ENCODE results near the gene HOXA5. TPM values are rescaled to one million over a fixed set of nuclear protein-coding genes. Genes with fewer than 3 reads are reported as not detected.
A peak's percentile ranks its signal among the peaks of the same experiment; 100 is the strongest.

HOXA5 gene
- total RNA-seq, 1 donor: 5.8 TPM

- no peak overlapping the region for H2AFZ ChIP-seq (ENCODE audit: low read length)
These were observed 3.2 kb upstream of the HOXA5 start for GRCh38 chr7:27146491-27147198.

GRCh38 chr7:27145914-27146412 is 2.5 kb upstream of the HOXA5 start:
- Histone ChIP-seq H3K4me2 (ENCODE audit: insufficient read depth, low read length) (no peak overlapping the region), H2AFZ (ENCODE audit: low read length) (no peak overlapping the region), H3K36me3 (ENCODE audit: insufficient read depth, low read length) (peaks cover 46% of the 10 kb centered on the region), H3K9me3 (ENCODE audit: low read depth, low read length) (no peaks in the 10 kb centered on the region), H3K27me3 (ENCODE audit: insufficient read depth, low read length) (no peaks in the 10 kb centered on the region), H3K79me2 (ENCODE audit: insufficient read depth, low read length) (peaks cover 99% of the 10 kb centered on the region), H3K27ac (ENCODE audit: low read depth, low read length) (no peak overlapping the region), H3K4me3 (ENCODE audit: insufficient read depth, low read length) (no peak overlapping the region), H4K20me1 (ENCODE audit: insufficient read depth, low read length) (peaks cover 13% of the 10 kb centered on the region), H3K4me1 (ENCODE audit: insufficient read depth, low read length) (peaks cover 35% of the 10 kb centered on the region)
- DNase-seq (ENCODE audit: insufficient read length, low spot score, missing footprints): peak; percentile 86
- no peak for TF ChIP-seq CTCF (IDR thresholded peaks at IDR 0.05; ENCODE audit: extremely low read depth, low read depth, low read length)

More at GRCh38 chr7:27146491-27147198, 3.2 kb upstream of the HOXA5 start:
- Histone ChIP-seq H3K4me1 (ENCODE audit: insufficient read depth, low read length) (peaks cover 35% of the 10 kb centered on the region), H3K4me2 (ENCODE audit: insufficient read depth, low read length) (peak overlapping the region; percentile 99), H3K9me3 (ENCODE audit: low read depth, low read length) (no peaks in the 10 kb centered on the region), H3K36me3 (ENCODE audit: insufficient read depth, low read length) (peaks cover 39% of the 10 kb centered on the region), H4K20me1 (ENCODE audit: insufficient read depth, low read length) (peaks cover 13% of the 10 kb centered on the region), H3K79me2 (ENCODE audit: insufficient read depth, low read length) (peaks cover 99% of the 10 kb centered on the region), H3K4me3 (ENCODE audit: insufficient read depth, low read length) (peak overlapping the region; percentile 93), H3K27me3 (ENCODE audit: insufficient read depth, low read length) (no peaks in the 10 kb centered on the region), H3K27ac (ENCODE audit: low read depth, low read length) (peak overlapping the region; percentile 88)
- DNase-seq (ENCODE audit: insufficient read length, low spot score, missing footprints): peak; percentile 76
- no peak for TF ChIP-seq CTCF (IDR thresholded peaks at IDR 0.05; ENCODE audit: extremely low read depth, low read depth, low read length)

GRCh38 chr7:27145165-27145913 is 1.9 kb upstream of the HOXA5 start:
- peaks cover 52% of the 10 kb centered on the region for H3K36me3 ChIP-seq (ENCODE audit: insufficient read depth, low read length)
- peaks cover 33% of the 10 kb centered on the region for H3K4me1 ChIP-seq (ENCODE audit: insufficient read depth, low read length)
- DNase-seq (ENCODE audit: insufficient read length, low spot score, missing footprints): peak; percentile 80
- H2AFZ ChIP-seq (ENCODE audit: low read length): no peak overlapping the region
- H4K20me1 ChIP-seq (ENCODE audit: insufficient read depth, low read length): peaks cover 9% of the 10 kb centered on the region
- no peak overlapping the region for H3K4me2 ChIP-seq (ENCODE audit: insufficient read depth, low read length)
- H3K9me3 ChIP-seq (ENCODE audit: low read depth, low read length): no peaks in the 10 kb centered on the region
- H3K4me3 ChIP-seq (ENCODE audit: insufficient read depth, low read length): no peak overlapping the region
- no peaks in the 10 kb centered on the region for H3K27me3 ChIP-seq (ENCODE audit: insufficient read depth, low read length)
- peaks cover 98% of the 10 kb centered on the region for H3K79me2 ChIP-seq (ENCODE audit: insufficient read depth, low read length)
- TF ChIP-seq CTCF (IDR thresholded peaks at IDR 0.05; ENCODE audit: extremely low read depth, low read depth, low read length): no peak
- no peak overlapping the region for H3K27ac ChIP-seq (ENCODE audit: low read depth, low read length)

- Histone ChIP-seq H3K4me3 (ENCODE audit: insufficient read depth, low read length) (no peak overlapping the region), H3K4me2 (ENCODE audit: insufficient read depth, low read length) (no peak overlapping the region), H3K27me3 (ENCODE audit: insufficient read depth, low read length) (no peaks in the 10 kb centered on the region), H3K79me2 (ENCODE audit: insufficient read depth, low read length) (peaks cover 94% of the 10 kb centered on the region), H2AFZ (ENCODE audit: low read length) (no peak overlapping the region), H3K4me1 (ENCODE audit: insufficient read depth, low read length) (peaks cover 27% of the 10 kb centered on the region), H3K27ac (ENCODE audit: low read depth, low read length) (no peak overlapping the region), H3K9me3 (ENCODE audit: low read depth, low read length) (no peaks in the 10 kb centered on the region), H3K36me3 (ENCODE audit: insufficient read depth, low read length) (peaks cover 58% of the 10 kb centered on the region), H4K20me1 (ENCODE audit: insufficient read depth, low read length) (peaks cover 4% of the 10 kb centered on the region)
- DNase-seq (ENCODE audit: insufficient read length, low spot score, missing footprints): peak; percentile 88
- TF ChIP-seq CTCF (IDR thresholded peaks at IDR 0.05; ENCODE audit: extremely low read depth, low read depth, low read length): no peak
These were observed 1.3 kb upstream of the HOXA5 start for GRCh38 chr7:27144781-27145164.

Measured in osteoblast (primary cell).